Trophoblast cell (in vitro differentiated cells and primary cell): Measurements from ENCODE around the gene KCNJ10.

Source experiments
- DNase-seq, 2 donors: peaks; one replicate each; pipeline ENCODE4 v3.0.0-alpha.2; 2016
- H2AFZ ChIP-seq: 2 replicates; pipeline ENCODE4 v1.6.1; 2013; ENCODE audit warnings: low read length, moderate library complexity, mild to moderate bottlenecking; ENCODE audit not compliant: insufficient read depth, poor library complexity
- H2AK5ac ChIP-seq: 2 replicates; pipeline ENCODE4 v1.6.1; 2013; ENCODE audit warnings: mild to moderate bottlenecking, low read length
- H2BK120ac ChIP-seq: 2 replicates; pipeline ENCODE4 v1.6.1; 2013; ENCODE audit warnings: low read length, mild to moderate bottlenecking, moderate library complexity; ENCODE audit not compliant: insufficient read depth, poor library complexity
- H2BK12ac ChIP-seq: 2 replicates; pipeline ENCODE4 v1.6.1; 2013; ENCODE audit warnings: mild to moderate bottlenecking, low read length, moderate library complexity
- H2BK5ac ChIP-seq: 2 replicates; pipeline ENCODE4 v1.6.1; 2013; ENCODE audit warnings: low read length, low read depth, moderate library complexity, mild to moderate bottlenecking; ENCODE audit not compliant: poor library complexity
- H3K14ac ChIP-seq: 2 replicates; pipeline ENCODE4 v1.6.1; 2013; ENCODE audit warnings: mild to moderate bottlenecking, low read length
- H3K18ac ChIP-seq: 2 replicates; pipeline ENCODE4 v1.6.1; 2013; ENCODE audit warnings: mild to moderate bottlenecking, low read length
- H3K23ac ChIP-seq: 2 replicates; pipeline ENCODE4 v1.6.1; 2013; ENCODE audit warnings: low read length
- H3K27ac ChIP-seq: 2 replicates; pipeline ENCODE4 v1.5.1; 2013; ENCODE audit warnings: low read depth, mild to moderate bottlenecking, inconsistent platforms, low read length, moderate library complexity
- H3K27me3 ChIP-seq: 2 replicates; pipeline ENCODE4 v1.6.1; 2013; ENCODE audit warnings: inconsistent platforms, mild to moderate bottlenecking, low read length, moderate library complexity; ENCODE audit not compliant: insufficient read depth
- H3K36me3 ChIP-seq, 2 experiments: 1 replicate in 1 of 2; 2 replicates in 1 of 2; pipeline ENCODE4 v1.6.1; 2013; ENCODE audit warnings: low read length in 2 of 2, mild to moderate bottlenecking in 2 of 2, moderate library complexity in 1 of 2; ENCODE audit not compliant: insufficient read depth in 2 of 2, control insufficient read depth in 1 of 2
- H3K4ac ChIP-seq: 2 replicates; pipeline ENCODE4 v1.6.1; 2013; ENCODE audit warnings: low read depth, mild to moderate bottlenecking, low read length, moderate library complexity
- H3K4me1 ChIP-seq, 2 experiments: 1 replicate in 1 of 2; 2 replicates in 1 of 2; pipeline ENCODE4 v1.6.1; 2013; ENCODE audit warnings: low read length in 2 of 2, mild to moderate bottlenecking in 2 of 2, moderate library complexity in 1 of 2; ENCODE audit not compliant: insufficient read depth in 2 of 2, control insufficient read depth in 1 of 2
- H3K4me2 ChIP-seq: 2 replicates; pipeline ENCODE4 v1.6.1; 2013; ENCODE audit warnings: inconsistent platforms, mild to moderate bottlenecking, low read length, moderate library complexity
- H3K4me3 ChIP-seq: 2 replicates; pipeline ENCODE4 v1.5.1; 2013; ENCODE audit warnings: mild to moderate bottlenecking, low read depth, low read length, inconsistent platforms
- H3K79me1 ChIP-seq: one replicate; pipeline ENCODE4 v1.6.1; 2013; ENCODE audit warnings: low read length
- H3K79me2 ChIP-seq: 2 replicates; pipeline ENCODE4 v1.6.1; 2013; ENCODE audit warnings: low read length, mild to moderate bottlenecking; ENCODE audit not compliant: control insufficient read depth, insufficient read depth, poor library complexity
- H3K9ac ChIP-seq: 2 replicates; pipeline ENCODE4 v1.6.1; 2013; ENCODE audit warnings: mild to moderate bottlenecking, low read length
- H3K9me3 ChIP-seq: 2 replicates; pipeline ENCODE4 v1.6.1; 2013; ENCODE audit warnings: low read depth, mild to moderate bottlenecking, control low read depth, inconsistent platforms, low read length; ENCODE audit not compliant: insufficient read depth
- H4K12ac ChIP-seq: 2 replicates; pipeline ENCODE4 v1.6.1; 2013; ENCODE audit warnings: low read depth, mild to moderate bottlenecking, low read length, moderate library complexity
- H4K8ac ChIP-seq: 2 replicates; pipeline ENCODE4 v1.6.1; 2013; ENCODE audit warnings: low read depth, mild to moderate bottlenecking, low read length, moderate library complexity
- H4K91ac ChIP-seq: one replicate; pipeline ENCODE4 v1.6.1; 2013; ENCODE audit warnings: low read depth, mild to moderate bottlenecking, low read length, moderate library complexity
- WGBS: extraction: QIAGEN DNeasy Blood & Tissue Kit; methylation state at CpG from one replicate; pipeline ENCODE4 v1.1.7; 2013; ENCODE audit warnings: missing lambda C conversion rate; ENCODE audit not compliant: insufficient read length, insufficient coverage; ENCODE audit errors: extremely low coverage; 5-methylcytosine and 5-hydroxymethylcytosine counted together

Gene KCNJ10

DNA sequence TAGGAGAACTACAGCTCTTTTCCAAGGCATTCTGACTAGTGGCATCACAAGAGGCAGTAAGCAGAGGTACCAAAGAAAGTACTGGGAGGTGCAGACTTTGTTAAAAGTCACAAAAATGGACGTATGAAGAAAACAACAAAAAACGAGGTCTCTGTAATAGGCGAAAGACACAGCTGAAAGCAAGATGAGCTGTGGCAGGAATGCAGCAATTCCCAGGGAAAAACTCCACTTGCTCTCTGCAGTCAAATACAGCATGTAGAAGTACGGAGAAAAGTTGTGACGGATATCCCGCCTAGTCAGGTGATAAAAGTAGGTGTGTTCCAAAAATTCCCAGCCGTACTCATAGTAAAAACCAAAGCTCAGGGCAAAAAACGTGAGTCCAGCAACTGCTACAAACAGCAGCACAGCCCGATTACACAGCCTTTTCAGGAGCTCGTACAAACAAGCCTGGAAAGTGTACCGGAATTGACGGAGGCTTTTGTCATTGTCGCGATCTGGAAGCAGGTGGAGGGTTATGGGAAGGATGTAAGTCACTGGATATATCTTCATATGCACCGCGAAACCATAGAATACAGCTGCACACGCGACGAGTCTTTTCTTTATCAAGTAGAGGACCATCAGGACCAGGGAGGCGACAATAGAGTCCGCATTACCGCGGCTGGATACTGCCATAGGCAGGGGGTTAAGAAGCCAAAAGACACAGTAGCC, 39.1 kb downstream of the KCNJ10 start:
- no peak overlapping the region for H2BK12ac ChIP-seq
- H3K36me3 ChIP-seq: no peaks in the 10 kb centered on the region
- peak in 1 of 2 donors; percentile 27 for DNase-seq
- H3K79me2 ChIP-seq: no peaks in the 10 kb centered on the region
- no CpG with 5 or more reads among the region's 23 CpGs for WGBS
- peak overlapping the region; percentile 85 for H3K4me3 ChIP-seq
- no peak overlapping the region for H3K18ac ChIP-seq
- H3K9me3 ChIP-seq: no peaks in the 10 kb centered on the region
- H4K91ac ChIP-seq: no peak overlapping the region
- H2BK120ac ChIP-seq: no peak overlapping the region
- no peak overlapping the region for H3K4ac ChIP-seq
- H3K27ac ChIP-seq: no peak overlapping the region
- H3K79me1 ChIP-seq: peaks cover 4% of the 10 kb centered on the region
- H2AFZ ChIP-seq: peak overlapping the region; percentile 71
- H4K12ac ChIP-seq: no peak overlapping the region
- H4K8ac ChIP-seq: peak overlapping the region; percentile 50
- H2AK5ac ChIP-seq: no peak overlapping the region
- H3K14ac ChIP-seq: no peak overlapping the region
- no peak overlapping the region for H3K23ac ChIP-seq
- H2BK5ac ChIP-seq: no peak overlapping the region
- H3K4me1 ChIP-seq: peaks cover 0 to 10% of the 10 kb centered on the region in 2 experiments
- H3K4me2 ChIP-seq: peak overlapping the region; percentile 94
- peak overlapping the region; percentile 57 for H3K9ac ChIP-seq
- H3K27me3 ChIP-seq: no peaks in the 10 kb centered on the region

DNA sequence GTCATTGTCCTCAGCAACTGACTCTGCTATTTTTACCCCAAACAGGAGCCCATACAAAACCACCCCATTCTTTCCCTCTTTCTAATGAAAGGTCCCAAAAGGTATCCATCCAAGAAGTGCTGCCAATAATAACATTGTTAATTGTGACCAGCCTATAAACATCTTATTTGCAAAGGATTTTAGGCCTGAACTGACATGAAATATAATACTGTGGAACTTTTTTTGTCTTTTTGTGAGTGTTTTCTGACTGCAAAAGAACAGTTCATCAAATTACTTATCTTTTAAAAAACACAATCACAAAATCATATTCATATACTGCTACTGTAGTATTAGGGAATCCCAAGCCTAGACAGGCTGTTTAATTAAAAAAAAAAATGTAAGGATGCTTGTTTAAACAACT, 41.5 kb downstream of the KCNJ10 start:
- no peaks in the 10 kb centered on the region for H3K36me3 ChIP-seq
- no peak overlapping the region for H3K23ac ChIP-seq
- H3K9ac ChIP-seq: no peak overlapping the region
- H2BK5ac ChIP-seq: no peak overlapping the region
- H3K4me2 ChIP-seq: no peak overlapping the region
- no peak for DNase-seq
- H3K79me2 ChIP-seq: no peaks in the 10 kb centered on the region
- no peak overlapping the region for H3K14ac ChIP-seq
- H4K12ac ChIP-seq: no peak overlapping the region
- no peaks in the 10 kb centered on the region for H3K9me3 ChIP-seq
- no peak overlapping the region for H2AFZ ChIP-seq
- no peak overlapping the region for H3K27ac ChIP-seq
- H3K4me3 ChIP-seq: no peak overlapping the region
- H2AK5ac ChIP-seq: no peak overlapping the region
- no peak overlapping the region for H2BK12ac ChIP-seq
- no peak overlapping the region for H2BK120ac ChIP-seq
- no peak overlapping the region for H3K18ac ChIP-seq
- H4K8ac ChIP-seq: no peak overlapping the region
- H3K79me1 ChIP-seq: peaks cover 4% of the 10 kb centered on the region
- H3K4ac ChIP-seq: no peak overlapping the region
- H4K91ac ChIP-seq: no peak overlapping the region
- no peaks in the 10 kb centered on the region for H3K27me3 ChIP-seq
- peaks cover 0 to 10% of the 10 kb centered on the region in 2 experiments for H3K4me1 ChIP-seq

DNA sequence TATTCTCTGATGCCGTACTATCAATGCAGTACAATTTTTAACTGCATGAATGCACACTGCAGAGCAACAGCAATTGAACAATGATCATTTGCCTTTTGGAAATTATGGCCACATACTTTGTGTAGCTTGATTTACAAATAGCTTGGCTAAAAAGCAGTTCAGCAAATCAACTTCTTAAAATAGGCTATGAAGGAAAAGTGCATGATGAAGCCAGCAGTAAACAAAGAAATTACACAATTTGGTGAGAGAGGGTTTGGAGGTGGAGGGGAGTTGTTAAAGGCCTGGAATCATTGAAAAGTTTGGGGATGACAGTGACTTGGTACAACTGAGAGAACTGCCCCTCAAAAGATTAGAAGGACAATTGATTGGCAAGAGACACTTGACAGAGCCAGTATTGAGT, 44.6 kb downstream of the KCNJ10 start:
- Histone ChIP-seq H3K14ac (no peak overlapping the region), H3K27me3 (no peaks in the 10 kb centered on the region), H3K23ac (no peak overlapping the region), H2AFZ (no peak overlapping the region), H4K8ac (no peak overlapping the region), H2BK12ac (no peak overlapping the region), H2BK120ac (no peak overlapping the region), H3K18ac (no peak overlapping the region), H3K4me3 (no peak overlapping the region), H3K4ac (no peak overlapping the region), H4K91ac (no peak overlapping the region), H3K9me3 (no peaks in the 10 kb centered on the region), H4K12ac (no peak overlapping the region), H3K4me1 (no peaks in the 10 kb centered on the region), H3K27ac (no peak overlapping the region), H3K36me3 (no peaks in the 10 kb centered on the region), H3K79me1 (no peaks in the 10 kb centered on the region), H2AK5ac (no peak overlapping the region), H2BK5ac (no peak overlapping the region), H3K79me2 (no peaks in the 10 kb centered on the region), H3K4me2 (no peak overlapping the region), H3K9ac (no peak overlapping the region)
- WGBS: no CpG with 5 or more reads among the region's 1 CpG
- no peak for DNase-seq

DNA sequence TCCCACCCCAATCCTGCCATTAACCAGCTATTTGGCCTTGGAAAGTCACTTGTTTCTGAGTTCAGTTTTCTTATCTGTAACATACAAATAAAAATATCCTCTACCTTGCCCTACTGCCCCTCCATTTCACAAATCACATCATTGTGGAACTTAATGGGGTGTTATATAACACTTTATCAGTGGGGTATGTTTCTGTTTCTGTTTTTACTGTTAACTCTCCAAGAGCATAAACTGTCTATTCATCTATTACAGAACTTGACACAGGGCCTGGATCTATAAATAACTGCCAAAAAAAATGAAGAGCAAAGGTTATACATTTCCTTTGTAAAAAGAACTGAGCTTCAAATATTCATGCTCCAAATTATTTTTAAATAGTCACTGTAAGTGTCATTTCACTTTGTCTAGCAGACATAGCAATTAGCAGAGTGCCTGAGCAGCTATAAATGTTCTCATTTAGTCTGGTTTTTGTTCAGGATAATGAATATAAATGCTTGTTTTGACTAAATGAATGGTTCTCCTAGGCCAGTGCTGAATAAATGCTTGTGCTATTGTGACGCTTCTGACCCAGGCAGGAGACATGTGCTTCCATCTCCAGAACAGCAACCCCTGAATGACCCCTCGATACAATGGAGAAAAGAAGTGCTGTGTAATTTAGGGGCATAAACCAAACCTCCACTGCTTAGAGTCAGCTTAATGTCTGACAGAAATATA, 45.6 kb downstream of the KCNJ10 start:
- Histone ChIP-seq H3K14ac (no peak overlapping the region), H2AK5ac (no peak overlapping the region), H4K91ac (no peak overlapping the region), H3K4me2 (no peak overlapping the region), H4K12ac (no peak overlapping the region), H3K9ac (no peak overlapping the region), H3K27ac (no peak overlapping the region), H3K36me3 (no peaks in the 10 kb centered on the region), H3K4me3 (no peak overlapping the region), H3K4me1 (peaks cover 0 to 2% of the 10 kb centered on the region in 2 experiments), H2AFZ (no peak overlapping the region), H2BK5ac (no peak overlapping the region), H3K79me2 (no peaks in the 10 kb centered on the region), H3K79me1 (peaks cover 1% of the 10 kb centered on the region), H3K4ac (no peak overlapping the region), H3K23ac (no peak overlapping the region), H2BK120ac (no peak overlapping the region), H3K18ac (no peak overlapping the region), H3K27me3 (no peaks in the 10 kb centered on the region), H2BK12ac (no peak overlapping the region), H4K8ac (no peak overlapping the region), H3K9me3 (no peaks in the 10 kb centered on the region)
- no CpG with 5 or more reads among the region's 2 CpGs for WGBS
- DNase-seq: no peak
